H1 (cell line): ENCODE measurements around the gene ARHGAP28.

Experiments
- CTCF ChIP-seq, 3 experiments: IDR thresholded peaks; 1 replicate in 2 of 3; 2 replicates in 1 of 3; pipeline versions ENCODE4 v1.5.1 to v1.6.1; 2011; ENCODE audit warnings: low read length in 3 of 3, mild to moderate bottlenecking in 3 of 3, inconsistent platforms in 2 of 3, low read depth in 1 of 3, moderate library complexity in 1 of 3; ENCODE audit not compliant: insufficient read depth in 1 of 3; ENCODE audit errors: control extremely low read depth in 1 of 3
- TAF1 ChIP-seq: IDR thresholded peaks from 2 replicates; pipeline ENCODE4 v1.6.1; 2011; ENCODE audit warnings: mild to moderate bottlenecking, low read depth, low read length

- TF ChIP-seq CTCF (IDR thresholded peaks at IDR 0.05; ENCODE audit: control extremely low read depth in 1 of 3, insufficient read depth in 1 of 3, low read depth in 1 of 3, low read length in 3 of 3) (no peak), TAF1 (no peak)
These were observed 44.3 kb downstream of the ARHGAP28 start for GRCh38 chr18:6773777-6774176.
